ENCODE measurements around the gene MRPL1. TPM values are rescaled to one million over a fixed set of nuclear protein-coding genes. Genes with fewer than 3 reads are reported as not detected.

Gene MRPL1
- total RNA-seq, 4 donors from 2014 or later: 29.2 to 52.0 (median 31.5) TPM

GRCh38 chr4:77921701-77922100, 59.1 kb downstream of the MRPL1 start:
- ATAC-seq (peak; percentile 47 to 58), DNase-seq (no peak)
- H3K36me3 ChIP-seq: no peaks in the 10 kb centered on the region
- H3K27me3 ChIP-seq: no peaks in the 10 kb centered on the region
- no peak overlapping the region for H3K4me3 ChIP-seq
- H3K4me1 ChIP-seq: peaks cover 9% of the 10 kb centered on the region in 2 donors
- in situ Hi-C loops (cut with MboI; ENCODE audit: low sequenced_read_pairs in 4 of 4) (no loop called here), intact Hi-C loops (cut with DNase I; ENCODE audit: low total_unique reads) (no loop called here)
- no peaks in the 10 kb centered on the region for H3K9me3 ChIP-seq
- TF ChIP-seq, protein P1, sequence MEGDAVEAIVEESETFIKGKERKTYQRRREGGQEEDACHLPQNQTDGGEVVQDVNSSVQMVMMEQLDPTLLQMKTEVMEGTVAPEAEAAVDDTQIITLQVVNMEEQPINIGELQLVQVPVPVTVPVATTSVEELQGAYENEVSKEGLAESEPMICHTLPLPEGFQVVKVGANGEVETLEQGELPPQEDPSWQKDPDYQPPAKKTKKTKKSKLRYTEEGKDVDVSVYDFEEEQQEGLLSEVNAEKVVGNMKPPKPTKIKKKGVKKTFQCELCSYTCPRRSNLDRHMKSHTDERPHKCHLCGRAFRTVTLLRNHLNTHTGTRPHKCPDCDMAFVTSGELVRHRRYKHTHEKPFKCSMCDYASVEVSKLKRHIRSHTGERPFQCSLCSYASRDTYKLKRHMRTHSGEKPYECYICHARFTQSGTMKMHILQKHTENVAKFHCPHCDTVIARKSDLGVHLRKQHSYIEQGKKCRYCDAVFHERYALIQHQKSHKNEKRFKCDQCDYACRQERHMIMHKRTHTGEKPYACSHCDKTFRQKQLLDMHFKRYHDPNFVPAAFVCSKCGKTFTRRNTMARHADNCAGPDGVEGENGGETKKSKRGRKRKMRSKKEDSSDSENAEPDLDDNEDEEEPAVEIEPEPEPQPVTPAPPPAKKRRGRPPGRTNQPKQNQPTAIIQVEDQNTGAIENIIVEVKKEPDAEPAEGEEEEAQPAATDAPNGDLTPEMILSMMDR (IDR thresholded peaks at IDR 0.05 in 4 of 5, conservative IDR thresholded peaks at IDR 0.05 in 1 of 5): no peak
- TF ChIP-seq POLR2A (IDR thresholded peaks at IDR 0.05): no peak
- H3K27ac ChIP-seq: peak overlapping the region; percentile 54 to 67 (median 63)

GRCh38 chr4:77922158-77923094, 59.8 kb downstream of the MRPL1 start:
- no peak for TF ChIP-seq POLR2A (IDR thresholded peaks at IDR 0.05)
- TF ChIP-seq, protein P1 (IDR thresholded peaks at IDR 0.05 in 4 of 5, conservative IDR thresholded peaks at IDR 0.05 in 1 of 5): no peak
- Histone ChIP-seq H3K27ac (peak overlapping the region; percentile 4 to 65 (median 41)), H3K4me1 (peaks cover 9 to 11% of the 10 kb centered on the region in 2 donors), H3K27me3 (no peaks in the 10 kb centered on the region), H3K9me3 (no peaks in the 10 kb centered on the region), H3K4me3 (no peak overlapping the region), H3K36me3 (no peaks in the 10 kb centered on the region)
- in situ Hi-C loops (cut with MboI; ENCODE audit: low sequenced_read_pairs in 4 of 4): no loop called here
- intact Hi-C loops (cut with DNase I; ENCODE audit: low total_unique reads): no loop called here
- DNase-seq (no peak), ATAC-seq (peak in 1 of 2 donors; percentile 24)

DNA sequence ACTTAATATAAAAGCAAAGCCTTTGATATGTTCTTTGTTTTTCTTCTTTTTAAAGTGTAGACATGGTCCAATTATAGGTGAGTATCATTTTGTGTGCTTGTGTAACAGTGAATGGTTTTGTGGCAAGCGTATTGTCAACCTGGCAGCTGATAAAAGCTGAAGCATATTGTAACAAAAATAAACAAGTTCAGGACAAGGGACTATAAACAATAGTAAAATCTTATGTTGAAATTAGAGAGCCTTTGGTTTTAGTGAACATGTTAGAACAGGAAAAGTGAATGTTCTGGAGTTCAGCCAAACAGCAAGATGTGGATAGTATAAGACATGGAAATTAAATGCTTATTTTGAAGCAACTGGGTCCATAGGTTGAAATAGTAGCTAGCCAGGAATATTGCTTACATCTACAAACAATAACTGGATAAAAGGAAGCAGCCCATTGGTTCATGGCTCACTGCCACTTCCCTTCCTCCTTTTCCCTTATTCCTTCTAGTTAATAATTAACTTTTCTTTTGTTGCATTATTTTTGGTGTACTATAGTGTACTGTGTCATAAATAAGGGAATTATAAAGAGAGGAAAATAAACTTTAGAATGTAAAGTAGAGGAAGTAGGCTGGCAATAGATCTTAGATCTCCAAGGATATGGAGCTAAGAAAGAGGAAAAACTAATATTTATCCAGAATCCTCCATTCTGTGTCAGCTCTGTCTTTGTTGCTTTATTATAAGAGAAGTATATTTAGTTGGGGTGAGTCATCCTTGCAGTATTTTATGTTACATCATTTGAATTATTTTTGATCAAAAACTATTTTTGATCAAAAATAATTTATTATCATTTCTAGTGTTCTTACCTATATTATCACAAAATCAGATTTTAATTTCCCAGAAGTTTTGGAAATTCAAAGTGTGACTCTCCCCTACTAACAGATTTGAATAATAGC, 65.6 kb downstream of the MRPL1 start:
- H3K4me3 ChIP-seq: no peak overlapping the region
- H3K27ac ChIP-seq: peak overlapping the region in 1 of 4 donors; percentile 1
- ATAC-seq (no peak), DNase-seq (no peak)
- no peaks in the 10 kb centered on the region for H3K36me3 ChIP-seq
- intact Hi-C loops (cut with DNase I; ENCODE audit: low total_unique reads): no loop called here
- peaks cover 5 to 6% of the 10 kb centered on the region in 2 donors for H3K4me1 ChIP-seq
- TF ChIP-seq, protein P1 (IDR thresholded peaks at IDR 0.05 in 4 of 5, conservative IDR thresholded peaks at IDR 0.05 in 1 of 5): no peak
- TF ChIP-seq POLR2A (IDR thresholded peaks at IDR 0.05): no peak
- no peaks in the 10 kb centered on the region for H3K27me3 ChIP-seq
- in situ Hi-C loops (cut with MboI; ENCODE audit: low sequenced_read_pairs in 4 of 4): no loop called here
- no peaks in the 10 kb centered on the region for H3K9me3 ChIP-seq

- no peak overlapping the region for H3K4me3 ChIP-seq
- no peak for ATAC-seq
- H3K9me3 ChIP-seq: no peaks in the 10 kb centered on the region
- TF ChIP-seq, protein P1 (IDR thresholded peaks at IDR 0.05 in 4 of 5, conservative IDR thresholded peaks at IDR 0.05 in 1 of 5): no peak
- TF ChIP-seq POLR2A (IDR thresholded peaks at IDR 0.05): no peak
- intact Hi-C loops (cut with DNase I; ENCODE audit: low total_unique reads): no loop called here
- no peaks in the 10 kb centered on the region for H3K27me3 ChIP-seq
- no peak overlapping the region for H3K27ac ChIP-seq
- no peaks in the 10 kb centered on the region for H3K36me3 ChIP-seq
- no peak for DNase-seq
- in situ Hi-C loops (cut with MboI; ENCODE audit: low sequenced_read_pairs in 4 of 4): no loop called here
- peaks cover 5 to 6% of the 10 kb centered on the region in 2 donors for H3K4me1 ChIP-seq
Observed at GRCh38 chr4:77930154-77930639, 67.6 kb downstream of the MRPL1 start.
